NCI-H1092 (cell line): Measurements from ENCODE around the gene MISP3.

Experiments used
- DNase-seq: peaks from one replicate; lab custom pipeline; 2025; lab: John Stamatoyannopoulos, UW

Gene MISP3

DNA sequence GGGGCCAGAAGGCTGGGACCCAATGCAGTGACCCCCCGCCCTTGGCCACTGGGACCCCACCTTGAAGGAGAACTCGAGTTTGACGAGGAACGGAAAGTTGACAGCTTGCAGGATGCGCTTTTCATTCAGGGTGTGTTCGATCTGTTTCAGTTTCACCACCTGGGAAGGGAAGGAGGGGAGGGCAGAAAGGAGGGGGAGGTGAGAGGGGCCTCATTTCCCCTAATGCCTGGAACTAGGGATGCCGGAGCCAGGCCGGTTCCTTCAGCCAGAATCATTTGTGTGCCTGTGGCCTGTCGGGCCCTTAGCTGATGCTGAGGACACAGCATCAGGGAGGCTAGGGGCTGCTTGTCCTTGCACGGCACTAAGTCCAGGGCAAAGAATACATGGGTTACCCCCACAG is 30.2 kb downstream of the MISP3 start:
- no peak for DNase-seq

DNA sequence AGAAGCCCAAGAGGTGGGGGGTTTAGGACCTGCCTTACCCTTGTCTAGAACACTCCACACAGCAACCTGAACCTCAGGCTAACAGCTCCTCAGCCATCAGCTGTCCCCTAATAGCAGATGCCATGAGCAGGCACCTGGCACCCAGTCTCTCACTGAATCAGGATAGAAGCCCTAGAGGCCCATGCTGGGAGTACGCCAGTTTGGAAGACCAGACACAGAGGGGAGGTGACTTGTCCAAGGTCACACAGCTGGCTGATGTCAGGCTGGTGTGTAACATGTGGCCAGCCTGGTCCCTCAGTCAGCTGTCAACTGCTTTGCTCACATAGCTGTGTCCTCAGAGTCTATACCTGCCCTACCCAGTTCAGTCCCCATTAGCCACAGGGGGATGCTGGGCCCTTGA is 30.7 kb downstream of the MISP3 start:
- DNase-seq = no peak

DNA sequence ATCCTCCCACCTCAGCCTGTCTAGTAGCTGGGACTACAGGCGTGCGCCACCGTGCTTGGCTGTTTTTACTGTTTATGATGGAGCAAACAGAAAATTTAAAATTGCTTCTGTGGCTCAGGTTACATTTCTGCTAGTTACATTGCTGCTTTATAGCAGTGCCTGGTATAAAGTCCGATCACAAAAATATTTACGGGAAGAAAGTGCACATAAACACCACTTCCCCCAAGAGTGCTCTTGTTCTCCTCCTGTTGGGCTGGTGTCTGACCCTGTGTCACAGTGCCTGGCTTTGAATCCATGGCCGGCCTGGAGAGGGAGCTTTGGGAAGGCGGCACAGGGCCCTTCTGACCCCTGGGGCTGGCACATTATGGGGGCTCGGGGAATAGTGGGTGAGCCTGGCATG is 33.1 kb downstream of the MISP3 start:
- no peak for DNase-seq

DNA sequence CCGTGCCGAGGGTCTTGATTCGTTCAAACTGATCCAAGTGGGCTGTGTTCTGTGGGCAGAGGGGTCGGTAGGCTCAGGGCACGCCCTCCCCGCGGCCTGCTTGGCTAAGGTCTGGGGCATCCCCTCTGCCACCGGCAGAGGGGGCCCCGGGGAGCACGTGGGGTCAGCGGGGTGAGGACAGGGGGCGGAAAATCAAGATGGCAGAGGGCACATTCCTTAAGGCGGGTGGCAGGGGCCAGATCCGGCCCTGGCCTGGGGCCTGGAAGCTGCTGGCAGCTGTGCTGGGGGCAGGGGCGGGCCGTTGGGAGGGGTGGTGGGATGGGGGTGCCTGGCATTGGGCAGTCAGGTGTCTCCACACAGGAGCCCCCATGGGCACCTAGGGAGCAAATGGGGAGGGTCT is 34.3 kb downstream of the MISP3 start:
- DNase-seq = no peak

DNA sequence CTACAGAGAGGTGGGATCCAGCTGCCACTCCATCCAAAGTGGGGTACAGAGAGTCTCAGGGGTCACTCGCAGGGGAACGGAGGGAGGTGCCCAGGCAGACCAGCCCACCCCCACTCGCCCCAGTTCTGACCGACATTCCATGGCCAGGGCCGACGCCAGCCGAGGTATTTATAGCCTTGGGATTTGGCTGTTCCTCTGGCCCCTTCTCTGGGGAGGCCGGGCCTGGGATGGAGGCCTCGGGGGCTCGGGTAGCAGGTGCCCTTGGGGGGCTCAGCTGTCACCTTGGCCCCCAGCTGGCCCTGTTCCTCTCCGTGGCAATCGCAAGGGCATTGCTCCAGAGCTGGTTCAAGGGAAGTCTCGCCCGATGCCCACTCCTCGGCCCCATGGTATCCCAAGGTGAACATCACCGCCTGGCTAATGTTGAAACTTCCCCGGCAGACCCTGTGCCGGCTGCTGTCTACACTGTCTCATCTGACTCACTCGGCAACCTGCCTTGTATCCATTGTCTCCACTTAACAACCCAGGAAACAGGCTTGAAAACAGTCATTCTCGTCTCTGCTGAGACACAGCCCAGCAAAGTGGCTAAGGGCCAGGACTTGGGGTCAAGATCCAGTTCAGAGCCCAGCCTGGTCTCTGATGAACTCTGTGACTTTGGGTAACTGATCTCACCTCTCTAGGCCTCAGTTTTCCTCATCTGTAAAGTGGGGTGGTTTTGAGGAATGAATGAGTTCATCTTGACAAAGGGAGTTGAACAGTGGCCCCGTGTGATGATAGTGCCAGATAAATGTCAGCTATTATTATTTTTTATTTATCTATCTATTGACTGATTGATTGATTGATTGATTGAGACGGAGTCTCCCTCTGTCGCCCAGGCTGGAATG is 35.2 kb downstream of the MISP3 start:
- DNase-seq = no peak

DNA sequence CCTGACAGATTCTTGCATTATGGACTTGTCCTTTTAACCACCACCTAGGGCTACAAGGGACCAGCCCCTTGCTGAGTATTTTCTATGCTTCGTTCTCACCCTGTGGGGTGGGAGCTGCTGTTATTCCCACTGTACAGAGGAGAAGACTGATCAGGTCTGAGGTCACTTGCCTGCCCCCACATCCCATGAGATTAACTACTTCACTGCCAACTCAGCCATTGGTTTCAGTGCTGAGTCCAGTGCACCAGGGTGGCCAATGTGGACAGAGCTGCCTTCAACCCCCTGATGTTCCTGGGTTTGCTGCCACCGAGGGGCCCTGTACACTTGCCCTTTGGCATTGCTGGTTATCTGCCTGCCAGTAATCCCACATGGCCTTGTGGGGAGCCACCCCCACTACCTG is 38.1 kb downstream of the MISP3 start:
- DNase-seq = no peak

DNA sequence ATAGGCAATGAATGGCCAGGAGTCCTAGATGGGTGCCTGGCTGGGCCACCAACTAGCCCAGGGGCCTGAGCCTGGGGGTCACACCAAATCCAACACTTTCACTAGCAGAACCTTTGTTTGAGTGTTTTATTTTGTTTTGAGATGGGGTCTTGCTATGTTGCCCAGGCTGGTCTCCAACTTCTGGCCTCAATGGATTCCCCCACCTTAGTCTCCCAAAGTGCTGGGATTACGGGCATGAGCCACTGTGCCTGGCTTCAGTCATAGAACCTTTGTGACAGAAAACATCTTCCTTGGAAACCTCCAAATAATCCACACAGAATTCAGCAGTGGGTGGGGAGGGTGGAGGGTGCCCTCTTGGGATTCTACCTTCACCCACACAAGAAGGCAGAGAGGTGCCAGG is 38.9 kb downstream of the MISP3 start:
- no peak for DNase-seq

DNA sequence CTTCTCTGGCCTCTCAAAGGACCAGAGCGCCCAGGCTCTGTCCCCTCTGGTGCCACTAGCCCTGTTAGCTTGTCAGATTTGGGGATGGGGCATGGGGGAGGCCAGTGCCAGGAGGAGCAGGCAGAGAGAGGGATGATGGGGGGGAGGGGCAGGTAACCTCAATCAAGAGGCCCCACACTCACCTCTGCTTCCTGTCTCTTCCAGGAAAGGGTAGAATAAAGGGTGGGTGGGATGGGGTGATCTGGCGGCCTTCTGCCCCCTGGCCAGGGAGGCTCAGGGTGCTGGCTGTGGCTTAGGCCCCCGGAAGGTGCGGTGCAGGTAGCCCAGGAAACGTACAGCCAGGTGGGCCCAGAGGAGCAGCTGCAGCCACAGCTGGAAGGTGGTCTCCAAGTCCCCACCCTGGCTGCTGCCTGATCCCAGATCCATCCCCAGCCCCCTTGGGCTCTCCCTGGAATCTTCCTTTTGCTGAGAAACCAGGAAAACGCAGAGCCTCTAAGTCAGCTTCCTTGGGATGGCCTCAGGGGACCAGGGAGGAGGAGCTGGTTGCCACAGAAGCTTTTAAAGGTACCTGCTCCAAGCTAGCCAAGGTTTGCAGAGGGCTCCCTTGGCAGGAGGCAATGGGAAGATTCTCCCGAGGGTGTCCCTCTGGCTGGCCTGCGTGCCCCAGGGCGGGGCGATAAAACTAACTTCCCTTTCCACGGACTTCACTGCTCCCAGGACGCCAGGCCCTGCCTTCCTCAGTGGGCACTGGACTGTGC is 39.6 kb downstream of the MISP3 start:
- DNase-seq = no peak

DNA sequence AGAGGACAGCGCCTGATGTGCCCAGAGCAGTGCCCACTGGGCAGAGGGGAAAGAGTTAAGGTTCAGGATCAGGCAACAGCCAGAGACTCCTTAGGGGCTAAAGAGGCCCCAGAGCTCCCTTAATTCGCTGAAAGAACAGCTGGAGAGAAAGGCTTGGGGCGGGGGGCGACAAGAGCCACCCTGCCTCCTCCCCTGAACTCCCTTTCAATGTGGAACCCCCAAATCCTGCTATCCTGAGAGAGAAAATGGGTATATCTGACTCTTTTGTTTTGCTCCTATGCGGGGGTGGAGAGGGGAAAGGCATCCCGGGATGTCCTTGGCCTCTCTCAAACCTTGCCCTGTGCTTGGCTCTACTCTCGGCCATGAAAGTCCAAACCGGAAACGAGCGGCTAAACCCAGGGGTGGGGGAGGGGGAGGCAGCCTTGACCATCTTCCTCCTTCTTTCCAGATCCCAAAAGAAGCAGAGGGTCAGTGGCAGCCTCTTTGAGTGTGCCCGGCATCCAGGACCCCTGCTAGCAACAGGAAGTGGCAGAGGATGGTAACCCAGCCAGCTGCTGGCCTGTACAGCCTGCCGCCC is 40.3 kb downstream of the MISP3 start:
- DNase-seq = no peak

DNA sequence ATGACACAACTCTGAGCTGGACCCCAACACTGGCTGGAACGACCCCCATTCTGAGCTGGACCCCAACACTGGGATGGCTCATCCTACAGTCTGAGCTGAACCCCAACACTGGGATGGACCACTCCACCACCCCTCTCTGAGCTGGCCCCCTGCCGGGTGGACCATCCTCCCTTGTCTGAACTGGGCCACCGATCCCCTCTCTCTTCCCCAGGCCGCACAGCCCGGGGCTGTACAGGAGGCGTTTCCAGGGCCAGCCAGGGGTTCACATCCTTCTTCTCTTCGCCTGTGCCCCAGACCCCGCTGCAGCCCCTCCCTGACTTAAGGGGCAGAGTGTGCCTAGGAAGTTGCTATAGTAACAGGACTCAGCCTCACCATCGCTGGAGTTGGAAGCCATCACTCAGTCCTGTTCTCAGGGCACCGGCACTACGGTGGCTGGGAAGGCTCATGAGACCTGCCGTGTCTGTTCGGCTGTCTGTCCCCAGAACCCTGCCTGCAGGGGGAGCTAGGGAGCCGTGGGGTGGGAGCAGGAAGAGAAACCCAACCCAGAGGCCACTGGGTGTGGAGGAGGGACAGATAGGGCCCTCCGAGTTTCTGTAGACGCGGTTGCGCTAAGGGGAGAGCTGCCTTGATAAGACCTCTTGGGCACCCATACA is 41.3 kb downstream of the MISP3 start:
- no peak for DNase-seq

DNA sequence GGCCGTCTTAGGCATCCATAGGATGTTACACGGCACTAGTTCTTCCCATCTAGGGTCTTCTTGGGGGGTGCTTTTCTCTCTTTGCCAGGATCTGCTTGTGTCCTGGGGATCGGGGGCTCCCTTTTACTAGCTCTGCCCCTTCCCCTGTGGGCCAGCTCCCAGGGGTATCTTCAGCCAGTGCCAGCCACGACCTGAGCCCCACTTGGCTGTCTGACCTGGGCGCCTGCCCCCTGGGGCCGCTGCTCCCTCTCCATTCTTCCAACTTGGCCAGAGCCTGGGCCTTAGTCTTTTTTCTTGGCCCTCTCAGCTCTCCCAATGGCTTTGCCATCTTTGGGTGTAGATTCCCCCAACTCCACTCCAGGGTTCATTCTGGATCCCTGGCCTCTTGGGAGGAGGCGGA is 41.9 kb downstream of the MISP3 start:
- no peak for DNase-seq

DNA sequence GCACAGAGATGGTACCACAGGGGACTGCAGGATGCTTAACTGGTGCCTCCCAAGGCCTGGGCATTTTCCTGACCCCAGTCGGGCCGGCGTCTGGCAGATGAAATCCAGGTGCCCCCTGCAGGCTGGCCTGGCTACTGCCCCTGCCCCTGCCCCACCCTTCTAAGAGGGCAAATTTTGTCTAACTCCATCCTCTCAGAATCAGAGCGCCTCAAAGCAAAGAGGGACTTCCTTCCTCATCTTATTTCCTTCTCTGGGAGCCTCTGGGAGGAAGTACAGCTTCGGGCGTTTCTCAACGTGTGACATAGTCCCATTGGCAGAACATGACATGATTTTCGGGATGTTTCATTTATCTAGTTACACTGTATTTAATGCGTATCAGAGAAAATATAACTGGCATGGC is 42.3 kb downstream of the MISP3 start:
- DNase-seq = no peak

DNA sequence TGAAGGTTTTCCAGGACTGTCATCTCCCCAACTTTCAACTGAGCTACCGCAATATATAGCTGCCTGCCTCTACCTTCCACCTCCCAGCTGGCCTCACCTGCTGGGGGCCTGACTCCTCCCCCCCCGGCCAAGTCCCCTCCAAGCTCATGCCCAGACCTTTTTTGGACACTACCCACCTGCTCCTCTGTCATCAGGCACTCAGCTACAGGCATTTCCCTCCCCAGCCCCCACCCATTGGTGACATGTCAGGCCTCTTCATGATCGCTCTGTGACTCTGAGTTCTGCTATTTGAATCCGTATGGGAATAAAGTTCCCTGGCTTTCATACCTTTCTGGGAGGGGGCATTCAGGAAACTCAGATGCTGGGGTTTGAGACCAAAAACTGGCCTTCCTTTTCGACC is 43.2 kb downstream of the MISP3 start:
- DNase-seq = no peak

DNA sequence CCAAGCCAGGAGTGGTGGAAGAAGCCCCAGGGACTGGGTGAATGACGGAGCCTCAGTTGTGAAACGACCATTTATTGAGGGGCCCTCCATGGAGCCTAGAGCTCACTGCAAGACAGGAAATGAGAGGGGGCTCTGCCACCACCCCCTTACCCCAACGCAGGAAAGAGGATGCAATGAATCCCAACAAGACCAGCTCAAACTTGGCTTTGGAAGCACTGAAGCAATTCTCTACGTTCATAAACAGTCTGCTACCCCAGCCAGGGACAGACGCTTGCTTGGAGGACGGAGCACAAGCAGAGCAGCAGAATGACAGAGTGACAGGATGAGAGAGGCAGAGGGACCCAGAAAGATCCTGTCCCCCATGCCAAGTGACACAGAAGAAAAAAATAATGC is 43.9 kb downstream of the MISP3 start:
- DNase-seq = no peak

DNA sequence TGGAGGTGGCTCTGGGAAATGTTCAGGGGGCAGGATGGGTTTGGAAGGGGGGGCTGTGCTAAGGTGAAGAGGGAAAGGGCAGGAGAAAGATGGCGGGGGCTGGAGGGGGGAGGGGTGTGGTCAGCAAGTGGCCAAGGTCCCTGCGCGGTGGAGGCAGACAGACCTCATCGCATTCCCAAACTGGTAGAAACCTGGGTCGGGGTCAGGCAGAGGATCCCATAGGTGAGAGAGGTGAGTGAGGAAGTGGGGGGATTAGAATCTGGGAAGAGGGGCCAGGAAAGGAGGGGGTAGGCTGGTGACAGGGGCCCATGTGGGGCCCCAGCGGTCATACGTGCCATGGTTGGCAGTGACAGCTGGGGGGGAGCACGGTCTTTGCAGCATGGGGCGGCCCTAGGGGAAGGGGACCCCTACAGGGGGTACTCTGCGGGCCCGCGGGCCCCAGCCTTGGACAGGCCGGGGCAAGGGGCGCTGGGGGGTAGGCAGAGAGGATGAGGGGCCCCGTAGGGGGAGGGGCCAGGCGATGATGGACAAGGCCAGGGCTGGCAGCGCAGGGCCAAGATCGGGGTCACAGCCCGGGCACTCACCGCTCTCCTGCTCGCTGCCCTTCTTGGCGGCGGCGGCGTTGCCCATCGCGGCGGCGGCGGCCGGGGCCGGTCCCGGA is 44.5 kb downstream of the MISP3 start:
- DNase-seq = no peak

DNA sequence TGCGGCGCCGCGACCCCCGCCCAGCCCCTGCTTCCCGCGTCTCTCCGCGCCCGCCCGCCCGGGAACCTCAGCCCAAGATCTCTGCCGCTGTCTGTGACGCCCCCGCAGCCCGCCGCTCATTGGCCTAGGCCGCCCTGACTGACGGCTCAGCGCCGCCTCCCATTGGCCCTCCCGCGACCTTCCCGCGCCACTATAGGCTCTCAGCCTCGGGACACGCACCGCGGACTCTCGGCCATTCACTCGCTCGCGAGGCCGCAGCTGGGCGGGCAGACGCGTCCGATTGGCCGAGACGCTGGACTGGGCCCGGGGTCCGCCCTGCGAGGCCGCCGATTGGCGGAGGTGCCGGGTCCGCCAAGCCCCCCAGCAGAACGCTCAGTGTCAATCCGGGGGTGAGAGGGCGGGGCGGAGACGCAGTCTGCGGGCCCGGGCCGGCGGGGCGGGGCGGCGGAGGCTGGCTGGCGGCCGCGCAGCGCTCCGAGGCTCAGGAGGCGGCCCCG is 45.1 kb downstream of the MISP3 start, which contains the start of gene PRKACA:
Gene PRKACA (minus strand): TSS at position 95 of the 497 bp plus-strand sequence. CDS start 215 bp downstream, outside the sequence.
- DNase-seq = peak; percentile 98

DNA sequence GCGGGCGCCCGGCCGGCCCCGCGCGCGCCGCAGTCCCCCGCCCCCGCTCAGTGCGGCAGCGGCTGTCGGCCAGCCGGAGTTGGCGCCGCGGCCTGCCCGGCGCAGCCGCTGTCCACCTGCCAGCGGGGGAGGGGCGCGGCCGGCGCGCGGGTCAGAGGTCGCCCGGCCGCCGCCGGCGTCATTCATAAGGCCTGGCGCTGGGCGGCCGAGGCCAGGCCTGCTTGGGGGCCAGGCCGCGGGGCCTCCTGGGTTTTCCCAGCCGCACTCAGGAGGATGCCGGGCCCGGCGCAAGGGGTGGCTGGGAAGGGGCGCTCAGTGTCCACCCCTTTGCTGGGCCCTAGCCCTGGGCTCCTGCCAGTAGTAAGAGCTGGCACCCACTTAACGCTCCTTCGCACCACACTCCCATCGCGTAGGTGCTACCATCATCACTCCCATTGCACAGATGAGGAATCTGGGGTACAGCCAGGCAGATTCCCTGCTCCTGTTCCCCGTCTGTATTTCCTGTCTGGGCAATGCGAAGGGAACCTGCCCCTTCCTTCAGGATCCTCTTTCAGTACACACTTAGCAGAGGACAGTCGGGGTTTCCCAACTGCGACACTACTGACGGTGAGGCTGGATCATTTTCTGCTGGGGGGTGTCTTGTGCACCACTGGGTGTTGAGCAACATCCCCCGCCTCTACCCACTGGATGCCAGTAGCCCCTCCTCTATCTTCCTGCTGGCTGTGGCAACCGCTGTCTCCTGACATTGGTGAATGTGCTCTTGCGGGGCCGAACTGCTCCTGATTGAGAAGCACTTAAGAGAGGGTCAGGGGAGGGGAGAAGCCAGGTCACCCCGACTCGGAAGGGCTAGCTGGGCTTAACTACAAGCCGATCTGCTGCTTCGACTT is 45.8 kb downstream of the MISP3 start:
- DNase-seq = peak; percentile 25

DNA sequence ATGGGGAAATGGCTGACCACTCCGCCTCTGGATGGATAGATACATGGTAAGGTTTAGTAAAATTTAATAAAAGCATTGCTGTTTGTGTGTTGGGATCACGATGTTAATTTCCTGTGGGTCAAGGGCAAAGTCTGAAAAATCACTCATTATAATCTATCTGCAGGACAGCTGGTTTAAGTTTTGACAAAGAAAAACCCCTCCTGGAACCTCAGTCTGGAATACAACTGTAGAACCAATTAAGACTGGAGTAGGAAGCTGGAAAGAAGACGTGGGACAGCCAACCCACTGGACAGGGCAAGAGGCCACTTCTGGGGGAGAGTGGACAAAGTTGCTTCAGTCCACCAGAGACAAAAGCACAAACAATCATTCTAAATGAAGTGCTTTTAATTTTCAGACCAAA is 46.6 kb downstream of the MISP3 start:
- no peak for DNase-seq

DNA sequence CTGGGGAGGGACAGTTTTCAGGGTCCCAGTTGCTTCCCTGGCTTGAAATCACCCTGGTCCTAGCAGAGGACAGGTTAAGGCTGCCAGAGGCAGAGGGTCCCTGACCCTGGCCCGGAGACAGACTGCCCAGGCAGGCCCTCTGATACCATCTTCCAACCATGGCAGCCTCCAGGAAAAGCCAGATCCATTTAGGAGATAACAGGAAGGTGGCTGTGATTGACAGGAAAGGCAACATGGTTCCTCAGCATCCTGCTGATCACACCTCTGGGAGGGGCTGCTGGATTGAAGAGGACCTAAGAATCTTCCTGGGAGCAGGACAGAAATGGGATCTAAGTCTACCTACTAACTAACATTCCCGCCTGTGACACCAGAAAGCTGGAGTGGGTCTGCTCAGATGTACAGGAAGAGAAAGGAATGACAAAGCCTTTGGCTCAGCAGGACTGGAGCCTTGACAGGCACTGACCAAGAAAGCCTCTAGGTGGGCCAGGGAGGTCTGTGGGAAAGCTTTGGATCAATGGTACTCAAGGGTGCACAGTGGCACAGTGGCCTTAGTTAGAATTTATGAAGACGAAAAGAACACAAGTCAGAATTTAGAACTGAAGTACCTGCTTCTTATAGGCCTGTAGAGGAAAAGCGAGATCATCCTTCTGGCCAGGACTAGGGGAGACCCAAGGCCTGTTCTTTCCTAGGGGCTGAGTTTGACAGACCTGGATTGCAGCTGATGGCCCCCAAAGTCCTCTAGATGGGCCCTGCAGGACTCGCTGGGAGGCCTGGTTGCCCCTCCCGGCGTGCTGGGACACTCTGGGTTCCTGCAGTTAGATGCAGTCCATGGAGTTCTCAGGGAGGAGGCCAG is 47.3 kb downstream of the MISP3 start:
- no peak for DNase-seq

DNA sequence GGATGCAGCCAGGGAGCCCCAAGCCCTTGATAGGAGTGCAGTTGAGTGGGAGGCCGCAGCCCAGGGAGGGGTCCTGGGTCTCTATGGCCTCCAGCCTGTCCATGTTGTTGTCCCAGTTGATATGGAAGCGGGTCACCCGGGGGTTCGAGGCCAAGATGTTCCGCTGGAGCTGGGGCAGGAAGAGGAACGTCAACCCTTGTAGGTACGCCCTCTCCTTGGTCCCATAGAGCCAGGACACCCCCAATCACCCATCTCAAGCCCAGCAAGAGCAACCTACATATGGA is 47.9 kb downstream of the MISP3 start:
- DNase-seq = no peak
